HepG2 (cell line): Measurements from ENCODE around the gene CISD1. TPM values are rescaled to one million over a fixed set of nuclear protein-coding genes. Genes with fewer than 3 reads are reported as not detected.

ENCODE experiments used
- BCL6 ChIP-seq: IDR thresholded peaks from 2 replicates; pipeline ENCODE4 v1.6.1; 2016; ENCODE audit warnings: missing genetic modification reagents, missing compliant biosample characterization
- HIC2 ChIP-seq: sonication (generic); formaldehyde crosslinking; IDR thresholded peaks from 2 replicates; pipeline ENCODE4 v1.9.0; 2022; ENCODE audit warnings: low read depth, missing genetic modification reagents
- HOXA5 ChIP-seq: sonication (generic); formaldehyde crosslinking; IDR thresholded peaks from 2 replicates; pipeline ENCODE4 v1.4.0; 2020; ENCODE audit warnings: missing genetic modification reagents
- IRX3 ChIP-seq: sonication (generic); formaldehyde crosslinking; IDR thresholded peaks from 2 replicates; pipeline ENCODE4 v1.8.1; 2023; ENCODE audit warnings: mild to moderate bottlenecking, low read depth, missing genetic modification reagents, borderline replicate concordance
- ISL2 ChIP-seq: sonication (generic); formaldehyde crosslinking; IDR thresholded peaks from 2 replicates; pipeline ENCODE4 v1.5.0; 2020; ENCODE audit warnings: missing genetic modification reagents
- MAF1 ChIP-seq: sonication (generic); formaldehyde crosslinking; IDR thresholded peaks from 2 replicates; pipeline ENCODE4 v1.5.0; 2020; ENCODE audit warnings: missing genetic modification reagents, borderline replicate concordance
- NR1H2 ChIP-seq: sonication (generic); formaldehyde crosslinking; IDR thresholded peaks from 2 replicates; pipeline ENCODE4 v1.8.1; 2022; ENCODE audit warnings: low read depth, missing genetic modification reagents, borderline replicate concordance
- ONECUT2 ChIP-seq: sonication (generic); formaldehyde crosslinking; IDR thresholded peaks from 2 replicates; pipeline ENCODE4 v1.4.0; 2020; ENCODE audit warnings: missing genetic modification reagents
- PHF5A ChIP-seq: IDR thresholded peaks from one replicate; pipeline ENCODE4 v1.6.1; 2018; ENCODE audit warnings: low read depth, missing genetic modification reagents; ENCODE audit not compliant: unreplicated experiment
- REST ChIP-seq, 2 experiments: IDR thresholded peaks; 2 replicates each; pipeline ENCODE4 v1.6.1; 2011 to 2012; ENCODE audit warnings: low read length in 2 of 2, borderline replicate concordance in 1 of 2, low read depth in 1 of 2, mild to moderate bottlenecking in 1 of 2, moderate library complexity in 1 of 2
- SRY ChIP-seq: sonication (generic); formaldehyde crosslinking; IDR thresholded peaks from 2 replicates; pipeline ENCODE4 v1.8.0; 2022; ENCODE audit warnings: mild to moderate bottlenecking, missing genetic modification reagents
- TSC22D2 ChIP-seq: sonication (generic); formaldehyde crosslinking; IDR thresholded peaks from 2 replicates; pipeline ENCODE4 v1.5.1; 2020; ENCODE audit warnings: missing genetic modification reagents, mild to moderate bottlenecking, borderline replicate concordance
- ZBTB34 ChIP-seq: sonication (generic); formaldehyde crosslinking; IDR thresholded peaks from 2 replicates; pipeline ENCODE4 v1.8.0; 2022; ENCODE audit warnings: mild to moderate bottlenecking, missing genetic modification reagents
- ZNF136 ChIP-seq: sonication (generic); formaldehyde crosslinking; IDR thresholded peaks from 2 replicates; pipeline ENCODE4 v1.8.1; 2022; ENCODE audit warnings: low read depth, mild to moderate bottlenecking, moderate library complexity, missing genetic modification reagents
- ZNF484 ChIP-seq: sonication (generic); formaldehyde crosslinking; IDR thresholded peaks from 2 replicates; pipeline ENCODE4 v1.5.1; 2020; ENCODE audit warnings: mild to moderate bottlenecking, low read depth, missing genetic modification reagents, borderline replicate concordance
- ZNF549 ChIP-seq: sonication (generic); formaldehyde crosslinking; IDR thresholded peaks from 2 replicates; pipeline ENCODE4 v1.5.0; 2020; ENCODE audit warnings: missing genetic modification reagents
- ZSCAN12 ChIP-seq: sonication (generic); formaldehyde crosslinking; IDR thresholded peaks from 2 replicates; pipeline ENCODE4 v1.9.0; 2021; ENCODE audit warnings: mild to moderate bottlenecking, missing genetic modification reagents
- polyA plus RNA-seq, 8 experiments: library from polyadenylated mRNA; depleted of rRNA in 3 of 8; stranded (reverse) in 7 of 8; unstranded in 1 of 8; fragments of >200 nt; fragmentation: Illumina TruSeq in 4 of 8; extraction: Trizol in 4 of 8; gene quantifications; 2 replicates each; pipeline versions ENCODE4 v1.2.1 to v1.2.3, GENCODE V29; 2011 to 2016; ENCODE audit warnings: low read depth in 4 of 8, missing spikeins in 1 of 8, mixed read lengths in 1 of 8; ENCODE audit not compliant: insufficient read depth in 1 of 8
- total RNA-seq, 5 experiments: library from RNA; depleted of rRNA; stranded (reverse); fragments of >200 nt; fragmentation: Illumina TruSeq; extraction: Trizol; gene quantifications; 2 replicates each; pipeline ENCODE4 v1.2.3, GENCODE V29; 2016; ENCODE audit warnings: low read depth in 1 of 5
- TF ChIP-seq, protein P1 (sequence below): sonication (generic); formaldehyde crosslinking; IDR thresholded peaks from 2 replicates; pipeline ENCODE4 v1.5.0; 2020; ENCODE audit warnings: mild to moderate bottlenecking, missing genetic modification reagents, borderline replicate concordance
- TF ChIP-seq, protein P2 (sequence below): sonication (generic); formaldehyde crosslinking; IDR thresholded peaks from 2 replicates; pipeline ENCODE4 v1.5.0; 2020; ENCODE audit warnings: mild to moderate bottlenecking, missing genetic modification reagents, moderate library complexity

Gene CISD1
- total and polyA plus RNA-seq, 2 of the 13 experiments (the other 11 are each of a cell fraction or from before 2014, with no cell fraction given), result 63.4 to 78.9 TPM

- no peak for TF ChIP-seq HIC2 (CRISPR knock-in tag)
- TF ChIP-seq, protein P1, sequence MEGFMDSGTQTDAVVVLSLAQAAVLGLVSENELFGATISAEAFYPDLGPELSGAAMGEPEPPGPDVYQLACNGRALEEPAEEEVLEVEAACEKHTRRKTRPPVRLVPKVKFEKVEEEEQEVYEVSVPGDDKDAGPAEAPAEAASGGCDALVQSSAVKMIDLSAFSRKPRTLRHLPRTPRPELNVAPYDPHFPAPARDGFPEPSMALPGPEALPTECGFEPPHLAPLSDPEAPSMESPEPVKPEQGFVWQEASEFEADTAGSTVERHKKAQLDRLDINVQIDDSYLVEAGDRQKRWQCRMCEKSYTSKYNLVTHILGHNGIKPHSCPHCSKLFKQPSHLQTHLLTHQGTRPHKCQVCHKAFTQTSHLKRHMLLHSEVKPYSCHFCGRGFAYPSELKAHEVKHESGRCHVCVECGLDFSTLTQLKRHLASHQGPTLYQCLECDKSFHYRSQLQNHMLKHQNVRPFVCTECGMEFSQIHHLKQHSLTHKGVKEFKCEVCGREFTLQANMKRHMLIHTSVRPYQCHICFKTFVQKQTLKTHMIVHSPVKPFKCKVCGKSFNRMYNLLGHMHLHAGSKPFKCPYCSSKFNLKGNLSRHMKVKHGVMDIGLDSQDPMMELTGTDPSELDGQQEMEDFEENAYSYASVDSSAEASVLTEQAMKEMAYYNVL, result no peak
- no peak for TF ChIP-seq ZNF484 (CRISPR knock-in tag)
- TF ChIP-seq ZNF136 (CRISPR knock-in tag), result no peak
- no peak for TF ChIP-seq PHF5A (CRISPR knock-in tag)
- no peak for TF ChIP-seq BCL6 (CRISPR knock-in tag)
- TF ChIP-seq IRX3 (CRISPR knock-in tag), result no peak
- no peak for TF ChIP-seq ZNF549
- no peak for TF ChIP-seq REST (IDR thresholded peaks at IDR 0.05; ENCODE audit: borderline replicate concordance in 1 of 2, low read depth in 1 of 2, low read length in 2 of 2)
- TF ChIP-seq SRY, result no peak
- TF ChIP-seq MAF1 (CRISPR knock-in tag), result no peak
- no peak for TF ChIP-seq ZSCAN12 (CRISPR knock-in tag)
- TF ChIP-seq NR1H2 (CRISPR knock-in tag), result no peak
- TF ChIP-seq ZBTB34 (CRISPR knock-in tag), result no peak
- TF ChIP-seq, protein P2, sequence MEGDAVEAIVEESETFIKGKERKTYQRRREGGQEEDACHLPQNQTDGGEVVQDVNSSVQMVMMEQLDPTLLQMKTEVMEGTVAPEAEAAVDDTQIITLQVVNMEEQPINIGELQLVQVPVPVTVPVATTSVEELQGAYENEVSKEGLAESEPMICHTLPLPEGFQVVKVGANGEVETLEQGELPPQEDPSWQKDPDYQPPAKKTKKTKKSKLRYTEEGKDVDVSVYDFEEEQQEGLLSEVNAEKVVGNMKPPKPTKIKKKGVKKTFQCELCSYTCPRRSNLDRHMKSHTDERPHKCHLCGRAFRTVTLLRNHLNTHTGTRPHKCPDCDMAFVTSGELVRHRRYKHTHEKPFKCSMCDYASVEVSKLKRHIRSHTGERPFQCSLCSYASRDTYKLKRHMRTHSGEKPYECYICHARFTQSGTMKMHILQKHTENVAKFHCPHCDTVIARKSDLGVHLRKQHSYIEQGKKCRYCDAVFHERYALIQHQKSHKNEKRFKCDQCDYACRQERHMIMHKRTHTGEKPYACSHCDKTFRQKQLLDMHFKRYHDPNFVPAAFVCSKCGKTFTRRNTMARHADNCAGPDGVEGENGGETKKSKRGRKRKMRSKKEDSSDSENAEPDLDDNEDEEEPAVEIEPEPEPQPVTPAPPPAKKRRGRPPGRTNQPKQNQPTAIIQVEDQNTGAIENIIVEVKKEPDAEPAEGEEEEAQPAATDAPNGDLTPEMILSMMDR (CRISPR knock-in tag), result peak; percentile 75
- TF ChIP-seq TSC22D2 (CRISPR knock-in tag), result no peak
- TF ChIP-seq ONECUT2 (CRISPR knock-in tag), result no peak
- TF ChIP-seq HOXA5 (CRISPR knock-in tag), result no peak
- TF ChIP-seq ISL2, result no peak
Measured at GRCh38 chr10:58291538-58292174, 22.7 kb downstream of the CISD1 start (continued).
